HUDEP-2 (cell line): ENCODE data around the gene LRBA.
"Not testable (repeated sequence)": the region's sequence is repeated elsewhere in the genome, so short reads cannot be mapped to it uniquely, and the experiment has no call there.

ENCODE experiments used
- DNase-seq, 76 experiments: peaks; one replicate each; lab custom pipeline; 2025; ENCODE audit not compliant: unreplicated experiment in 76 of 76; lab: John Stamatoyannopoulos, UW

LRBA gene

GRCh38 chr4:150695162-150695561 is 319.9 kb downstream of the LRBA start:
- no peak for DNase-seq

- DNase-seq, result no peak
These were observed 320.6 kb downstream of the LRBA start for GRCh38 chr4:150694438-150694837.

GRCh38 chr4:150683775-150684350 is 331.2 kb downstream of the LRBA start:
- no peak for DNase-seq

- DNase-seq, result no peak
These were observed 333.0 kb downstream of the LRBA start for GRCh38 chr4:150682126-150682525.

GRCh38 chr4:150681063-150681462 is 334.0 kb downstream of the LRBA start:
- DNase-seq, result no peak

GRCh38 chr4:150680651-150681050 is 334.4 kb downstream of the LRBA start:
- DNase-seq, result no peak

- no peak for DNase-seq
These were observed 335.2 kb downstream of the LRBA start for GRCh38 chr4:150679765-150680343.

- DNase-seq, result no peak
These were observed 335.9 kb downstream of the LRBA start for GRCh38 chr4:150679018-150679764.

- DNase-seq, result no peak
These were observed 341.3 kb downstream of the LRBA start for GRCh38 chr4:150673793-150674192.

GRCh38 chr4:150668824-150669223 is 346.3 kb downstream of the LRBA start:
- no peak for DNase-seq

- DNase-seq, result no peak
These were observed 350.1 kb downstream of the LRBA start for GRCh38 chr4:150664935-150665334.

GRCh38 chr4:150662686-150663085 is 352.4 kb downstream of the LRBA start:
- DNase-seq, result no peak

GRCh38 chr4:150661551-150661950 is 353.5 kb downstream of the LRBA start:
- not testable (repeated sequence) for DNase-seq

- DNase-seq, result not testable (repeated sequence)
These were observed 356.8 kb downstream of the LRBA start for GRCh38 chr4:150658258-150658657.

- DNase-seq, result no peak
These were observed 358.2 kb downstream of the LRBA start for GRCh38 chr4:150656891-150657290.

- no peak for DNase-seq
These were observed 364.3 kb downstream of the LRBA start for GRCh38 chr4:150650751-150651150.

- no peak for DNase-seq
These were observed 367.0 kb downstream of the LRBA start for GRCh38 chr4:150648123-150648522.

GRCh38 chr4:150647008-150647407 is 368.1 kb downstream of the LRBA start:
- no peak for DNase-seq

GRCh38 chr4:150641612-150642011 is 373.5 kb downstream of the LRBA start:
- no peak for DNase-seq

GRCh38 chr4:150632639-150633038 is 382.4 kb downstream of the LRBA start:
- no peak for DNase-seq

GRCh38 chr4:150628073-150628472 is 387.0 kb downstream of the LRBA start:
- DNase-seq, result no peak

GRCh38 chr4:150625033-150625432 is 390.1 kb downstream of the LRBA start:
- DNase-seq, result no peak
